ENCODE results near the gene ANGPTL4. TPM values are rescaled to one million over a fixed set of nuclear protein-coding genes. Genes with fewer than 3 reads are reported as not detected.

The ANGPTL4 gene
- total and polyA plus RNA-seq, 2 of the 13 experiments (the other 11 are each of a cell fraction or from before 2014, with no cell fraction given) = 0.80 to 21.7 TPM

GRCh38 chr19:8357007-8357521, 6.9 kb upstream of the ANGPTL4 start (continued):
- TF ChIP-seq ARID3A (IDR thresholded peaks at IDR 0.05; ENCODE audit: low read depth, low read length) (peak; percentile 97), ZFP91 (CRISPR knock-in tag; IDR thresholded peaks at IDR 0.05; ENCODE audit: borderline replicate concordance) (peak; percentile 74), FOXJ3 (CRISPR knock-in tag; IDR thresholded peaks at IDR 0.05; ENCODE audit: borderline replicate concordance) (peak; percentile 95), SP2 (CRISPR knock-in tag; IDR thresholded peaks at IDR 0.05) (no peak), FOSL1 (CRISPR knock-in tag; IDR thresholded peaks at IDR 0.05; ENCODE audit: borderline replicate concordance) (no peak), RARA (CRISPR knock-in tag; IDR thresholded peaks at IDR 0.05) (peak; percentile 98), KDM1A (CRISPR knock-in tag; IDR thresholded peaks at IDR 0.05) (peak; percentile 95), HNF4A (CRISPR knock-in tag; IDR thresholded peaks at IDR 0.05) (peak; percentile 98), ZNF546 (CRISPR knock-in tag; conservative IDR thresholded peaks at IDR 0.05) (no peak), SRY (CRISPR knock-in tag; IDR thresholded peaks at IDR 0.05) (peak; percentile 49; the same call in 1 of the 2 replicates), ZNF329 (CRISPR knock-in tag; IDR thresholded peaks at IDR 0.05; ENCODE audit: low read depth) (no peak), MYNN (CRISPR knock-in tag; IDR thresholded peaks at IDR 0.05; ENCODE audit: low read depth) (no peak), ATF1 (CRISPR knock-in tag; IDR thresholded peaks at IDR 0.05) (0 out of 2 replicates have a peak, but pooled peaks have one; percentile 39), PCBP2 (optimal IDR thresholded peaks at IDR 0.05; ENCODE audit: low read depth, low read length, poor library complexity, severe bottlenecking) (no peak), ONECUT2 (CRISPR knock-in tag; IDR thresholded peaks at IDR 0.05) (0 out of 2 replicates have a peak, but pooled peaks have one; percentile 23), ZNF703 (CRISPR knock-in tag; IDR thresholded peaks at IDR 0.05; ENCODE audit: borderline replicate concordance) (peak; percentile 37; the same call in 1 of the 2 replicates), MIER2 (CRISPR knock-in tag; IDR thresholded peaks at IDR 0.05) (peak; percentile 26; the same call in 1 of the 2 replicates), GFI1 (CRISPR knock-in tag; IDR thresholded peaks at IDR 0.05; ENCODE audit: borderline replicate concordance) (peak; percentile 89), ARNTL (CRISPR knock-in tag; IDR thresholded peaks at IDR 0.05) (peak; percentile 86), KLF9 (CRISPR knock-in tag; IDR thresholded peaks at IDR 0.05; ENCODE audit: low read depth) (no peak)
- TF ChIP-seq, protein P1, sequence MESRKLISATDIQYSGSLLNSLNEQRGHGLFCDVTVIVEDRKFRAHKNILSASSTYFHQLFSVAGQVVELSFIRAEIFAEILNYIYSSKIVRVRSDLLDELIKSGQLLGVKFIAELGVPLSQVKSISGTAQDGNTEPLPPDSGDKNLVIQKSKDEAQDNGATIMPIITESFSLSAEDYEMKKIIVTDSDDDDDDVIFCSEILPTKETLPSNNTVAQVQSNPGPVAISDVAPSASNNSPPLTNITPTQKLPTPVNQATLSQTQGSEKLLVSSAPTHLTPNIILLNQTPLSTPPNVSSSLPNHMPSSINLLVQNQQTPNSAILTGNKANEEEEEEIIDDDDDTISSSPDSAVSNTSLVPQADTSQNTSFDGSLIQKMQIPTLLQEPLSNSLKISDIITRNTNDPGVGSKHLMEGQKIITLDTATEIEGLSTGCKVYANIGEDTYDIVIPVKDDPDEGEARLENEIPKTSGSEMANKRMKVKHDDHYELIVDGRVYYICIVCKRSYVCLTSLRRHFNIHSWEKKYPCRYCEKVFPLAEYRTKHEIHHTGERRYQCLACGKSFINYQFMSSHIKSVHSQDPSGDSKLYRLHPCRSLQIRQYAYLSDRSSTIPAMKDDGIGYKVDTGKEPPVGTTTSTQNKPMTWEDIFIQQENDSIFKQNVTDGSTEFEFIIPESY (CRISPR knock-in tag; IDR thresholded peaks at IDR 0.05) = peak; percentile 64
- TF ChIP-seq, protein P2, sequence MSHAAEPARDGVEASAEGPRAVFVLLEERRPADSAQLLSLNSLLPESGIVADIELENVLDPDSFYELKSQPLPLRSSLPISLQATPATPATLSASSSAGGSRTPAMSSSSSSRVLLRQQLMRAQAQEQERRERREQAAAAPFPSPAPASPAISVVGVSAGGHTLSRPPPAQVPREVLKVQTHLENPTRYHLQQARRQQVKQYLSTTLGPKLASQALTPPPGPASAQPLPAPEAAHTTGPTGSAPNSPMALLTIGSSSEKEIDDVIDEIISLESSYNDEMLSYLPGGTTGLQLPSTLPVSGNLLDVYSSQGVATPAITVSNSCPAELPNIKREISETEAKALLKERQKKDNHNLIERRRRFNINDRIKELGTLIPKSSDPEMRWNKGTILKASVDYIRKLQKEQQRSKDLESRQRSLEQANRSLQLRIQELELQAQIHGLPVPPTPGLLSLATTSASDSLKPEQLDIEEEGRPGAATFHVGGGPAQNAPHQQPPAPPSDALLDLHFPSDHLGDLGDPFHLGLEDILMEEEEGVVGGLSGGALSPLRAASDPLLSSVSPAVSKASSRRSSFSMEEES (CRISPR knock-in tag; IDR thresholded peaks at IDR 0.05) = peak; percentile 77
- TF ChIP-seq, protein P3, sequence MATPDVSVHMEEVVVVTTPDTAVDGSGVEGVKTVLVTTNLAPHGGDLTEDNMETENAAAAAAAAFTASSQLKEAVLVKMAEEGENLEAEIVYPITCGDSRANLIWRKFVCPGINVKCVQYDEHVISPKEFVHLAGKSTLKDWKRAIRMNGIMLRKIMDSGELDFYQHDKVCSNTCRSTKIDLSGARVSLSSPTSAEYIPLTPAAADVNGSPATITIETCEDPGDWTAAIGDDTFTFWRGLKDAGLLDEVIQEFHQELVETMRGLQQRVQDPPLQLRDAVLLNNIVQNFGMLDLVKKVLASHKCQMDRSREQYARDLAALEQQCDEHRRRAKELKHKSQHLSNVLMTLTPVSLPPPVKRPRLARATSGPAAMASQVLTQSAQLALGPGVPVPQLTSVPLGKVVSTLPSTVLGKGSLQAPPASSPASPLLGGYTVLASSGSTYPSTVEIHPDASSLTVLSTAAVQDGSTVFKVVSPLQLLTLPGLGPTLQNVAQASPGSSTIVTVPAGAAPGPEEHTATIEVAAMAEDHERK (CRISPR knock-in tag; IDR thresholded peaks at IDR 0.05; ENCODE audit: low read depth) = no peak
